H54 (cell line): ENCODE results near the gene MACROD2.

ENCODE experiments used
- DNase-seq: peaks from one replicate; pipeline ENCODE4 v3.0.0; 2011; ENCODE audit warnings: low spot score, mixed read lengths; ENCODE audit not compliant: insufficient read length
- FAIRE-seq: peaks from 3 replicates; lab custom pipeline; 2011; peaks lifted over from hg19 to GRCh38; lab: Jason Lieb, UNC
- POLR2A ChIP-seq: IDR thresholded peaks from 2 replicates; pipeline ENCODE4 v1.6.1; 2011; ENCODE audit warnings: low read depth, mild to moderate bottlenecking, low read length

MACROD2 gene

GRCh38 chr20:15600565-15600964, 1605.2 kb downstream of the MACROD2 start:
- DNase-seq = no peak
- no peak for FAIRE-seq
- no peak for TF ChIP-seq POLR2A

- TF ChIP-seq POLR2A = no peak
- DNase-seq = no peak
- no peak for FAIRE-seq
Measured at GRCh38 chr20:15603506-15603905, 1608.2 kb downstream of the MACROD2 start.

DNA sequence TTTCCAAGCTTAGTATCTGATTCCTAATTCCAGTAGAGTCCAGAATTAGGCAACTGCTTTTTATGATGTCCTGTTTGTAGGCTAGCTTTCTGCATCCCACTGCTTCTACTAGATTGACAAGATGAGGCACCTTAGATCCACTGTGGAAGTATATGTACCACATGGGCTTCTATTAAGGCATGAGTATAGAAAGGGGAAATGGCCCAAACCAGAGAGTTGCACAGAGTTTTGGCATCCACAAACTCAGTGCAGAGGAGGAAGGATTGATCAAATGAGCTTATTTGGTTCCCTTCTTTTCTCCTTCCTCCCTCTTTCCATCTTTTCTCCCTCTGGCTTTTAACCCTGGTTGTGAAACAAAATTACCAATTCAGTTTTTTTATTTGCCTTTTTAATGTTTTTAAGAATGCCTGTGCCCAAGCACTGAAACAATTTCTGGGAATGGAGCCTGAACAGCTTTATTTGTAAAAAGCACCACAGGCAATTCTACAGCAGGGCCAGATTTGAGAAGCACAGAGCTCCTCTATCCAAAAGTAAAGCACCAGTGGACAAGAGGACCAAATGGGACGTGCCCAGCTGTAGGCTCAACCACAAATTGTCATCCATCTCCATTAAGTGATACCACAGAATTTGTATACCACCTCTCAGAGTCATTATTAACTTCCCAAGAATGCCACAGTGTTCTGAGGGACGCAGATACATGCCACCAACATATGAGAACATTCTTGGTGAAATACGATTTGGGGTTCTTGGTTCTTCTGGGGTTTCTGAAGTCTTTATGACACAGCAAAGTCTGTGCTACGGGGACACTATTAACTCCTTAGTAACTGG, 1608.9 kb downstream of the MACROD2 start:
- DNase-seq = no peak
- FAIRE-seq = no peak
- no peak for TF ChIP-seq POLR2A

DNA sequence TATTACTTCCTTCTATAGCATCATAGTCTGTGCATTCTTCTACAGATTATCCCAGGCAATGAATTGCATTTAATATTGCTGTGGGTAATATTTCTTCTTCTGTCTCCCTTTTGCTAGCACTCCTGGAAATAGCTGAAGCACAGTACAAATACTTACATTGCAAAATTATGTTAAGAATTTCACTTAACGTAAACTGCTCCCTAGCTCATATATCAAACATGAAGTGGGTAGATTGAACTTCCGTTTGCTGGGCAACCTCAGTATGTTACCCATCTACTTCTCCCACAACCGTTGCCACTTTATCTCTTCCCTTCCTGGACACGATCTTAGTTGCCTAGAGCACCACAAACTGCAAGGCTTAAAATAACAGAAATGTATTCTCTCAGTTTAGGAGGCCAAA, 1614.6 kb downstream of the MACROD2 start:
- no peak for TF ChIP-seq POLR2A
- FAIRE-seq = no peak
- DNase-seq = no peak

- DNase-seq (no peak), FAIRE-seq (no peak)
- TF ChIP-seq POLR2A = no peak
Measured at GRCh38 chr20:15610787-15611186, 1615.5 kb downstream of the MACROD2 start.

DNA sequence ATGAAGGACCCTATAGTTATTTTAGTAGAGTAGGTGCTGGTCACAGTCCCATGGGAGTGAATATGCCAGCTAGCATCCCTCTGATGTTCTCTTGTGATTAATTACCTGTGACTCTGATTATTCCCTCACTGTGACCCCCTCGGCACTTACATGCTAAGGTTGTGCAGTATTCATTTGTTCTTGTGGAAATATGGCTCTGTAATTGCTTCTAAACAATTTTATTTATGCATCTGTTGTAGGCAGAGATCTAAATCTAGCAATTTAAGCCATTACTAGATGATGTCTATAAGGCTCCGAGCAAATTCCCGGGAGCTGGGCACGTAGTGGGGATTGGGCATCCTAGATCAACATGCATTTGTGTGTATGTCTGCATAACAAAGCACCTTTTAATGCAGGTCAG, 1616.2 kb downstream of the MACROD2 start:
- FAIRE-seq = no peak
- no peak for DNase-seq

DNA sequence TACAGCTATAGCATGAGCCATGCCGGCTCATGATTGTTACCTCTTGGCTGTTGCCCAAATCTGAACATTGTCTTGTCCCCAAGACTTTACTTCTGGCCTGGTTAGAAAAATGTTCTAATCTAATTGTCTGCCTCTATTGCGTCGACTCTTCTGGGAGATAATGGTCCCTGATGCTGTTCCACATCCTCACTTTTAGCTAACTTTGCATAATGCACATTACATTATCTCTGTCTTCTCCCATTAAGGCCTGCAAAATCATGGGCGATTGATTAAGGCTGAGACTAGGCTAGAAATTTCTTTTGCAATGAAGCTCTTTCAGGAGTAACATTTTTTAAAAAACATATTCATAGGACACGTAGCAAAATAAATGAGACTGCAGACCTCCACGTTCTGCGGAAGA, 1616.9 kb downstream of the MACROD2 start:
- no peak for DNase-seq
- FAIRE-seq = no peak
- no peak for TF ChIP-seq POLR2A

More for the DNA sequence above, 1616.2 kb downstream of the MACROD2 start:
- no peak for TF ChIP-seq POLR2A

DNA sequence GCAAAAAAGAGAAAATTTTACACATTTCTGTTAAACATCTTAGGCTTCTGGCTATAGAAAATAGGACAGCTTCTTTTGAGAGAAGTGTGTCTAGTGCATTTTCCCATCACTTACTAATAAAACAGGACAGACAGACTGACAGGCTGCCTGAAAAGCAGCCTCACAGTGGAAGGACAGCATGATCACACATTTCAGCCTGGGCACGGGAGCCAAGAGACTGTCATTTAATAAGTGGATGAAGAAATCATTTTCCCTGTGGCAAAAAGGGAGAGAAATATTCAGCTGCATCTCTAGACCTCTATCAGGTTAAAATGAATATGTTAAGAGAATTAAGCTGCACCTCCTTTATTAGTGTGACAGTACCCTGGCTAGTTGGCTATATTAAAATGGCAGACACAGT, 1617.5 kb downstream of the MACROD2 start:
- FAIRE-seq (no peak), DNase-seq (no peak)
- TF ChIP-seq POLR2A = no peak

DNA sequence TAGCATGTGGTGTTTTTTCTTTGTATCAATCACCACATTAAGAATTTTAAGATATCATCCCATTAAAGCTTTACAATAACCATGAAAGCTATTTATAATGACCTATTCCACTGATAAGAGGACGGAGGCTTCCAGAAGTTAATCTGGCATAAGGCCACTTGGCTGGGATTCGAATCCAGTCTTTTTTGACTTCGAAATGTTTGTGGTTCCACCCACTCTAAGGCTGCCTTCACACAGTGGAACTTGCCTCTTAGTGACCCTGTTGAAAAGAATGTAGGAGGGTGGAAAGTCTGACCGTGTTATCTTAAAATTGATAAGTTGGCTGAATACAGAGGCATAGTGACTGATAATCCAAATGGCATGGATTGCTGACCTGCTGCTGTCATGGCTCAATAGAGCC, 1618.2 kb downstream of the MACROD2 start:
- FAIRE-seq = no peak
- TF ChIP-seq POLR2A = no peak
- no peak for DNase-seq

GRCh38 chr20:15616626-15617025, 1621.3 kb downstream of the MACROD2 start:
- DNase-seq (no peak), FAIRE-seq (no peak)
- TF ChIP-seq POLR2A = no peak

DNA sequence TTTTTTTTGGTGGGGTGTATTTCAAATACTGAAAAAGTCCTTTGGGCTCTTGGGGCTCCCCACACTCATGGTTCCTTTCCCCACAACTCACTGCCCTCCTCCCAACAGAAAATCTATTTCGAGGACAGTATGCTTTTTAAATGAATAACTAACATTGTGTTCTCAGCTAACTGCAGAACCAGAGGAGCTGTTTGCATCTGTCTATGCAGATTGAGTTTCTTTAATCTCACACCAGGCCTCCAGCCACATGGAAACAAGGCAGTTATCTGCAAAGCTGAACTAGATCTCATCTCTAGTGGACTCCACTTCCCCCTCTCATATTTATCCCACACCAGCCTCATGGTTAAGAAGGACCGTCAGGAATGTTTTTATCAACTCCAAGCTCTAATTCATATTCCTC, 1622.8 kb downstream of the MACROD2 start:
- DNase-seq (no peak), FAIRE-seq (no peak)
- no peak for TF ChIP-seq POLR2A

- FAIRE-seq (no peak), DNase-seq (no peak)
- no peak for TF ChIP-seq POLR2A
Measured at GRCh38 chr20:15618912-15619311, 1623.6 kb downstream of the MACROD2 start.

DNA sequence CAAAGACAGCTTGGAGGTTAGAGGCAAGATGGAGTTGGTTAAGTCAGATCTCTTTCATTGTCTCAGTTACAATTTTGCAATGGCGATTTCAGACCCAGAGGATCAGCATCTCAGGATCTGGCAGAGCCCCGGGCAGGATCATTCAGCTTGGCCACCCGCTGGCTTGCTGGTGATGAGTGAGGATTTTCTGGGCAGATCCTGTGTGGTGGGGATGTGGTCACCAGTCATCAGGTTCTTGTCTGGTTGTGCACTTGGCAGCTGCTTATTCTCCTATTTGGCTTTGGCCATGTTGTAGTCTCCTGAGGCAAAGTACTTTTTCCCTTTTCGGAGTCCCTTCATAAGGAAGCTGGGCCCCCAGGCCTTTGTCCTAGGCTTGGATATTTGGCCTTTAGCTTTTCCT, 1624.0 kb downstream of the MACROD2 start:
- no peak for DNase-seq
- no peak for FAIRE-seq
- no peak for TF ChIP-seq POLR2A

GRCh38 chr20:15619816-15620215, 1624.5 kb downstream of the MACROD2 start:
- FAIRE-seq (no peak), DNase-seq (no peak)
- TF ChIP-seq POLR2A = no peak

GRCh38 chr20:15622368-15622767, 1627.1 kb downstream of the MACROD2 start:
- no peak for FAIRE-seq
- no peak for TF ChIP-seq POLR2A
- no peak for DNase-seq
